ENCODE measurements around the gene DAB2IP. TPM values are rescaled to one million over a fixed set of nuclear protein-coding genes. Genes with fewer than 3 reads are reported as not detected.

DAB2IP gene
- polyA plus RNA-seq, 1 donor (not counting 4 experiments of a cell fraction or from before 2014, with no cell fraction given), result 28.6 TPM

DNA sequence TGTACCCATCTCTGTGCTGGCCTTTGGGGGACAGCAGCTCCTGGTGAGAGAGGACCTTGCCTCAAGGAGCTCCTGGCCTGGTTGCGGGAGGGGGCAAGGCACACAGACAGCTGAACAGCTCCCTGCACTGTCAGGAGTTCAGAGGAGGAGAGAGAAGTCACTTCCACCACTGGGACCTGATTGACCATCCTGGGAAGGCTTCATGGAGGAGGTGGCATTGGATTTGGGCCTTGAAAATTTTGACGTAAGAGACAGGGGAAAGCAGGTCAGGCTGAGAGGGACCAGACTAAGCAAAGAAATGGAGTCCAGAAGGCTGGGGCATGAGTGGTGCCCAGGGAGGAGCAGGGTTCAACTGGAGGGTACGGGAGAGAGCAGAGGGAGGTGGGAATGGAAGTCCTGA is 20.3 kb upstream of the DAB2IP start:
- Histone ChIP-seq H3K36me3 (ENCODE audit: control insufficient read depth in 2 of 2, extremely low read depth in 1 of 2, insufficient read depth in 2 of 2, low read length in 2 of 2) (no peaks in the 10 kb centered on the region), H2AFZ (ENCODE audit: control insufficient read depth, low read length) (no peak overlapping the region), H3K27me3 (ENCODE audit: control insufficient read depth, extremely low read depth, insufficient read depth, low read length) (peaks cover 4% of the 10 kb centered on the region), H3K79me2 (ENCODE audit: control insufficient read depth, insufficient read depth, low read length) (no peaks in the 10 kb centered on the region), H3K4me2 (ENCODE audit: control insufficient read depth, extremely low read depth, insufficient read depth, low read depth, low read length) (no peak overlapping the region), H3K27ac (ENCODE audit: control insufficient read depth, insufficient read depth, low read length) (no peak overlapping the region), H3K4me3 (ENCODE audit: control insufficient read depth in 2 of 3, extremely low read depth in 1 of 3, insufficient read depth in 2 of 3, low read depth in 1 of 3, low read length in 3 of 3) (no peak overlapping the region), H4K20me1 (ENCODE audit: control insufficient read depth, extremely low read depth, insufficient read depth, low read length) (peaks cover 2% of the 10 kb centered on the region), H3K4me1 (ENCODE audit: control insufficient read depth, extremely low read depth, insufficient read depth, low read length) (peaks cover 8% of the 10 kb centered on the region), H3K9ac (ENCODE audit: control insufficient read depth, extremely low read depth, insufficient read depth, low read length) (no peak overlapping the region), H3K9me3 (ENCODE audit: control insufficient read depth, low read depth, low read length) (no peaks in the 10 kb centered on the region), H3K9me1 (ENCODE audit: control insufficient read depth, extremely low read depth, insufficient read depth, low read length) (no peaks in the 10 kb centered on the region)
- dilution Hi-C loops (cut with MboI; ENCODE audit: extremely low pct_ligation_motif_present, low sequenced_read_pairs), result no loop called here
- no peak for DNase-seq (ENCODE audit: low read depth, low spot score)
- no peak for FAIRE-seq
- no peak for TF ChIP-seq EZH2 (IDR thresholded peaks at IDR 0.05; ENCODE audit: low read length)
- TF ChIP-seq, protein P1, sequence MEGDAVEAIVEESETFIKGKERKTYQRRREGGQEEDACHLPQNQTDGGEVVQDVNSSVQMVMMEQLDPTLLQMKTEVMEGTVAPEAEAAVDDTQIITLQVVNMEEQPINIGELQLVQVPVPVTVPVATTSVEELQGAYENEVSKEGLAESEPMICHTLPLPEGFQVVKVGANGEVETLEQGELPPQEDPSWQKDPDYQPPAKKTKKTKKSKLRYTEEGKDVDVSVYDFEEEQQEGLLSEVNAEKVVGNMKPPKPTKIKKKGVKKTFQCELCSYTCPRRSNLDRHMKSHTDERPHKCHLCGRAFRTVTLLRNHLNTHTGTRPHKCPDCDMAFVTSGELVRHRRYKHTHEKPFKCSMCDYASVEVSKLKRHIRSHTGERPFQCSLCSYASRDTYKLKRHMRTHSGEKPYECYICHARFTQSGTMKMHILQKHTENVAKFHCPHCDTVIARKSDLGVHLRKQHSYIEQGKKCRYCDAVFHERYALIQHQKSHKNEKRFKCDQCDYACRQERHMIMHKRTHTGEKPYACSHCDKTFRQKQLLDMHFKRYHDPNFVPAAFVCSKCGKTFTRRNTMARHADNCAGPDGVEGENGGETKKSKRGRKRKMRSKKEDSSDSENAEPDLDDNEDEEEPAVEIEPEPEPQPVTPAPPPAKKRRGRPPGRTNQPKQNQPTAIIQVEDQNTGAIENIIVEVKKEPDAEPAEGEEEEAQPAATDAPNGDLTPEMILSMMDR (optimal IDR thresholded peaks at IDR 0.05 in 1 of 3, IDR thresholded peaks at IDR 0.05 in 1 of 3, conservative IDR thresholded peaks at IDR 0.05 in 1 of 3; ENCODE audit: extremely low read depth in 1 of 3, insufficient read depth in 2 of 3, low read length in 3 of 3), result no peak

DNA sequence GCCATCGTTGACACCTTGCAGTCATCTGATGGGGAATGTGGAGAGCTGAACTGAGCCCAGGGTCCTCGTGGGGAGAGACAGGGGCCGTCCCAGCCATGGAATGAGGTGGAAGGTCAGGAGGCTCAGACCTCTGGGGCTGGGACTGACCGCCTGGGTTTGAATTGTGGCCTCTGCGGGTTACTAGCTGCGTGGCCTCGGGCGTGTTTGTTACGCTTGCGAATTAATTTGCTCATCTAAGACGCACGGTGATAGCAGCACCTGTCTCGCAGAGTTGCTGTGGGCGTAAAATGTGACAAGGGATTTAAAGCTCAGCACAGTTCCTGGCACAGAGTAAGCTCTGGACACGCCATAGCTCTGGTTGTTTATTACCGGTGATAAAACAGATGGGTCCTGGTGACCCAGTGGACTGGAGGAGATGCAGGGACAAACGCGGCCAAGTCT is 19.4 kb upstream of the DAB2IP start:
- H3K27me3 ChIP-seq (ENCODE audit: control insufficient read depth, extremely low read depth, insufficient read depth, low read length), result peaks cover 4% of the 10 kb centered on the region
- dilution Hi-C loops (cut with MboI; ENCODE audit: extremely low pct_ligation_motif_present, low sequenced_read_pairs), result no loop called here
- H2AFZ ChIP-seq (ENCODE audit: control insufficient read depth, low read length), result no peak overlapping the region
- no peaks in the 10 kb centered on the region for H3K9me3 ChIP-seq (ENCODE audit: control insufficient read depth, low read depth, low read length)
- FAIRE-seq (no peak), DNase-seq (ENCODE audit: low read depth, low spot score) (no peak)
- peaks cover 17% of the 10 kb centered on the region for H3K4me1 ChIP-seq (ENCODE audit: control insufficient read depth, extremely low read depth, insufficient read depth, low read length)
- no peaks in the 10 kb centered on the region for H3K36me3 ChIP-seq (ENCODE audit: control insufficient read depth in 2 of 2, extremely low read depth in 1 of 2, insufficient read depth in 2 of 2, low read length in 2 of 2)
- no peak overlapping the region for H3K9ac ChIP-seq (ENCODE audit: control insufficient read depth, extremely low read depth, insufficient read depth, low read length)
- TF ChIP-seq, protein P1 (optimal IDR thresholded peaks at IDR 0.05 in 1 of 3, IDR thresholded peaks at IDR 0.05 in 1 of 3, conservative IDR thresholded peaks at IDR 0.05 in 1 of 3; ENCODE audit: extremely low read depth in 1 of 3, insufficient read depth in 2 of 3, low read length in 3 of 3), result no peak
- no peak for TF ChIP-seq EZH2 (IDR thresholded peaks at IDR 0.05; ENCODE audit: low read length)
- H4K20me1 ChIP-seq (ENCODE audit: control insufficient read depth, extremely low read depth, insufficient read depth, low read length), result peaks cover 2% of the 10 kb centered on the region
- H3K4me3 ChIP-seq (ENCODE audit: control insufficient read depth in 2 of 3, extremely low read depth in 1 of 3, insufficient read depth in 2 of 3, low read depth in 1 of 3, low read length in 3 of 3), result no peak overlapping the region
- H3K79me2 ChIP-seq (ENCODE audit: control insufficient read depth, insufficient read depth, low read length), result no peaks in the 10 kb centered on the region
- no peaks in the 10 kb centered on the region for H3K9me1 ChIP-seq (ENCODE audit: control insufficient read depth, extremely low read depth, insufficient read depth, low read length)
- H3K4me2 ChIP-seq (ENCODE audit: control insufficient read depth, extremely low read depth, insufficient read depth, low read depth, low read length), result no peak overlapping the region
- H3K27ac ChIP-seq (ENCODE audit: control insufficient read depth, insufficient read depth, low read length), result no peak overlapping the region
